ENCODE measurements around the gene C5orf52.
"Not testable (repeated sequence)": the region's sequence is repeated elsewhere in the genome, so short reads cannot be mapped to it uniquely, and the experiment has no call there.

Gene C5orf52

GRCh38 chr5:157690690-157691433 lies 19.5 kb downstream of the C5orf52 start:
- TF ChIP-seq CTCF (IDR thresholded peaks at IDR 0.05; ENCODE audit: low read depth, low read length) = no peak
- no peak overlapping the region for H3K4me3 ChIP-seq (ENCODE audit: low read depth, low read length)

GRCh38 chr5:157693816-157694215 lies 22.5 kb downstream of the C5orf52 start:
- H3K4me3 ChIP-seq (ENCODE audit: low read depth, low read length) = not testable (repeated sequence)

GRCh38 chr5:157696154-157696553 lies 24.8 kb downstream of the C5orf52 start:
- H3K4me3 ChIP-seq (ENCODE audit: low read depth, low read length) = not testable (repeated sequence)

GRCh38 chr5:157698674-157699073 lies 27.3 kb downstream of the C5orf52 start:
- not testable (repeated sequence) for H3K4me3 ChIP-seq (ENCODE audit: low read depth, low read length)

- no peak overlapping the region for H3K4me3 ChIP-seq (ENCODE audit: low read depth, low read length)
- TF ChIP-seq CTCF (IDR thresholded peaks at IDR 0.05; ENCODE audit: low read depth, low read length) = no peak
Observed at GRCh38 chr5:157703736-157704135, 32.4 kb downstream of the C5orf52 start.

GRCh38 chr5:157708866-157709265 lies 37.5 kb downstream of the C5orf52 start:
- no peak overlapping the region for H3K4me3 ChIP-seq (ENCODE audit: low read depth, low read length)
- TF ChIP-seq CTCF (IDR thresholded peaks at IDR 0.05; ENCODE audit: low read depth, low read length) = no peak

- no peak overlapping the region for H3K4me3 ChIP-seq (ENCODE audit: low read depth, low read length)
- TF ChIP-seq CTCF (IDR thresholded peaks at IDR 0.05; ENCODE audit: low read depth, low read length) = no peak
Observed at GRCh38 chr5:157709346-157709745, 38.0 kb downstream of the C5orf52 start.

GRCh38 chr5:157710431-157710830 lies 39.1 kb downstream of the C5orf52 start:
- H3K4me3 ChIP-seq (ENCODE audit: low read depth, low read length) = no peak overlapping the region
- TF ChIP-seq CTCF (IDR thresholded peaks at IDR 0.05; ENCODE audit: low read depth, low read length) = no peak

GRCh38 chr5:157710882-157711281 lies 39.5 kb downstream of the C5orf52 start:
- no peak overlapping the region for H3K4me3 ChIP-seq (ENCODE audit: low read depth, low read length)
- no peak for TF ChIP-seq CTCF (IDR thresholded peaks at IDR 0.05; ENCODE audit: low read depth, low read length)
